C4-2B (cell line): ENCODE data around the gene FAM227B.
"Not testable (repeated sequence)": the region's sequence is repeated elsewhere in the genome, so short reads cannot be mapped to it uniquely, and the experiment has no call there.

Experiments used
- H3K27ac ChIP-seq: fragments of 450-650 bp; 2 replicates; pipeline ENCODE4 v1.5.1; 2017
- CTCF ChIP-seq: fragments of 450-650 bp; conservative IDR thresholded peaks from 2 replicates; pipeline ENCODE4 v1.5.1; 2017; ENCODE audit warnings: mild to moderate bottlenecking
- ZFX ChIP-seq: fragments of 450-650 bp; IDR thresholded peaks from 2 replicates; pipeline ENCODE4 v1.6.1; 2017

Gene FAM227B

DNA sequence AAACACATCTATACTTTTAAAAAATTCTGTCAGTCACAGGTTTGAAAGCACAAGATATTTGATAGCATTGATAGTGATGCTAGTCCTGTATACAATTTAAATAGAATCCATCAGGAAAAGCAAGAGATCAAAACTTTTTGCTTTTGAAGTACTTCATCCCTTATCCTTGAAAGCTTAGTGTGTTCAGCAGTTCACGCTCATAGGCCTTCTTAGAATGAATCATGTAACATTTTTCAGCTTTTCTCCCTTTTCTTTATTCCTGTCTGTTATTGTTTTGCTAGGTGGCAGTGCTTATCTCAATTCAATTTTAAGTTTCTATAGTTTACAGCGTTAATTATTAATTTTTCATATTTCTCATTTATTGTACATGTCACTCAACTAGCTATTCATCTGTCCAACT is 128.5 kb downstream of the FAM227B start:
- TF ChIP-seq CTCF (no peak), ZFX (no peak)
- no peak overlapping the region for H3K27ac ChIP-seq

GRCh38 chr15:49490966-49491365 is 129.7 kb downstream of the FAM227B start:
- TF ChIP-seq CTCF (no peak), ZFX (no peak)
- H3K27ac ChIP-seq = no peak overlapping the region

DNA sequence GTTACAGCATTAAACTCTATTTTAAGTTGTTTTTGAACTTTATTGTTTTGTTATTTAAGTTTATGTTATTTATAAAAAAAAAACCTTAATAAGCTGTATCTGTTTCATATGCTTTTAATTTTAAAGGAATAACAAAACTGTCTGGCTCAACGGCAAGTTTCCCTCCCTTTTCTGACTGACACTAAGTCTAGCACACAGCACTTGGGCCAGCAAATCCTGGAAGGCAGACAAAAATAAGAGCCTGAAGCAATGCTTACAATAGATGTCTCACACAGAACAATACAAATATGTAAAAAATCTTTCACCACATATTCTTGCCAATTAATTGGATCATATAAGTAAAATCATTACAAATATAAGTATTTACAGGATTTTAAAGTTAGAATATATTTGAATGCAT is 135.2 kb downstream of the FAM227B start:
- H3K27ac ChIP-seq = not testable (repeated sequence)

DNA sequence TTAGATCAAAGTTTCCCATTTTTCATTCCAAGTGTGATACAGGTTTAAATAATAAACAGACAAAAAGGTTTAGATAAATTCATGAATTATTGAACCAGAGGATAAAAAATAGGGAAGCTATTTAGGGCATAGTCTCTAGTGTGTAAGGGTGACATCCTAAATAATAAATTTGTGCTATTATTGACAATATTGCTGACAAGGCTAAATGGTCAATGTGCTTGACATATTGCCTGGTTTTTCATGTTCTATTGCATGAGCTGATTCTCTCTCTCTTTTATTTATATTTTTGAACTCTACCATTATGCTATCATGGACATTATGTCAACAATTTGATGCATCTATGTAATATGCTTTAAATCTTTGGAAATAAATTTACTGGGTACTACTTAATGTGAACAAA is 141.6 kb downstream of the FAM227B start:
- H3K27ac ChIP-seq = not testable (repeated sequence)

DNA sequence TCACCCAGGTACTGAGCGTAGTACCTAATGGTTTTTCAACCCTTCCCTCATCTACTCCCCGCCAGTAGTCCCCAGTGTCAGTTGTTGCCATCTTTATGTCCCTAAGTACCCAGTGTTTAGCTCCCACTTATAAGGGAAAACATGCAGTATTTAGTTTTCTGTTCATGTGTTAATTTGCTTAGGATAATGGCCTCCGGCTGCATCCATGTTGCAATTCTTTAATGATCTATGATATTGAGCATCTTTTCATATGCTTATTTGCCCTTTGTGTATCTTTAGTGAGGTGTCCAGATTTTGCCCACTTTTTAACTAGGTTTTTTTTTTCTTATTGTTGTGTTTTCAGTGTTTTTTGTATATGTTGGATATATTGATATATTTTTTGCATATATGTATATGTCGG is 142.6 kb downstream of the FAM227B start:
- H3K27ac ChIP-seq = not testable (repeated sequence)

- no peak overlapping the region for H3K27ac ChIP-seq
- TF ChIP-seq CTCF (no peak), ZFX (no peak)
These were observed 147.6 kb downstream of the FAM227B start for GRCh38 chr15:49473031-49473430.

- H3K27ac ChIP-seq = no peak overlapping the region
- TF ChIP-seq CTCF = no peak
- no peak for TF ChIP-seq ZFX
These were observed 148.3 kb downstream of the FAM227B start for GRCh38 chr15:49472338-49472737.

DNA sequence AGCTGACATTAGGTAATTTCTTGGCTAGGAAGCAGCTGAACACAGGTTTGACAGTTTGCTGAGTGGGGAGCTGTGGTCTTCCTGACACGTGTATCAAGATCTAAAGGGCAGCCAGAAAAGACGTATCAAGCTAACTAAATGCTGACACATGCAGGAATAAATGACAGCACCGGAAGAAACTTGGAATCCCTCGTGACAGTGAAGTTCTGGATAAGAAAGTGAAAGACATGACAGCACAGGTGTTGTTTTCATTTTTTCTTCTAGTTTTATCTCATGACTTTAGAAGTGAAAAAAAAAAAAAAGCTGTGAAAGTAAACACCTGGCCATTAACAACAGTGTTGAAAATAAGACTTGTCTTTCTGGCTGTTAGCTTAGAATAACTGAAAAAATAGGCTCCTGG is 148.9 kb downstream of the FAM227B start:
- no peak overlapping the region for H3K27ac ChIP-seq

DNA sequence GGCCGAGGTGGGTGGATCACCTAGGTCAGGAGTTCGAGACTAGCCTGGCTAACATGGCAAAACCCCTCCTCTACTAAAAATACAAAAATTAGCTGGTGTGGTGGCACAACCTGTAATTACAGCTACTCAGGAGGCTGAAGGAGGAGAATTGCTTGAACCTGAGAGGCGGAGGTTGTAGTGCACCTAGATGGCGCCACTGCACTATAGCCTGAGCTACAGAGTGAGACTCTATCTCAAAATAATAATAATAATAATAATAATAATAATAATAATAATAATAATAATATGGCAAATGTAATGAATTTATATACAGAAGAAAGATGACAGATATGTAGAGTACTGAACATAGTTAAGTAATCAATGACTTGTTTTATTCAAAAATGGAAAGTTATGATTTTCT is 149.4 kb downstream of the FAM227B start:
- peak; percentile 48 for TF ChIP-seq CTCF
- not testable (repeated sequence) for H3K27ac ChIP-seq

More for the DNA sequence above, 148.9 kb downstream of the FAM227B start:
- TF ChIP-seq CTCF = no peak
- TF ChIP-seq ZFX = no peak
